ENCODE measurements around the gene PRX. TPM values are rescaled to one million over a fixed set of nuclear protein-coding genes. Genes with fewer than 3 reads are reported as not detected.

Gene PRX
- total and polyA plus RNA-seq, 2 of the 4 experiments (the other 2 are of a cell fraction) = 0.90 to 1.7 TPM

DNA sequence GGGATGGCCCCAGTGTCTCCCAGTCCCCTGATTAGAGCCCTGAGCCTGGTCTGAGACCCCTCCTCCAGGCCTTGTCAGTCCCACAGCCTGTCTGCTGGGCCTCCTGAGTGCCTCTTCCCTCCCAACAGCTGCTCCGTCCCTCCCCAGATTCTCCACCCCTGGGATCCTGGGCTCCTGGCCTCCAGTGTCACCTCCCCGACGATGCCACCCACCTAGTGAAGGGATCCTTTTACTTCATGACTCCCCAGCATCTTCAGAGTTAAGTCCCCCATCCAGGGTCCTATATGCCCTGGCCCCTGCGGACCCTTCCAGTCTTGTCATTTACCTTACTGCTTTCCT, 4.4 kb upstream of the PRX start:
- ChIA-PET POLR2A (ENCODE audit: unreplicated experiment) (interaction anchor here (1.3 kb wide), 1 partner anchor 9 kb away, joined by 4 read pairs; no protein-coding TSS in a partner anchor), CTCF (interaction anchor here (0.6 kb wide), 1 partner anchor 277 kb away, joined by 4 read pairs; no protein-coding TSS in a partner anchor)
- Histone ChIP-seq H3K4me3 (ENCODE audit: insufficient read depth, low read depth, low read length) (no peak overlapping the region), H3K9ac (ENCODE audit: low read depth, low read length) (no peak overlapping the region), H3K18ac (ENCODE audit: low read depth, low read length) (no peak overlapping the region), H2BK15ac (ENCODE audit: low read depth, low read length) (peak overlapping the region; percentile 46; the same call in 2 of the 3 replicates), H3K79me1 (ENCODE audit: low read depth in 1 of 2, low read length in 2 of 2) (peaks cover 0 to 16% of the 10 kb centered on the region in 2 experiments; a peak in 1 of 4 replicates), H3K27ac (ENCODE audit: insufficient read depth, low read length) (no peak overlapping the region; the same call in 1 of the 2 replicates), H2AK5ac (ENCODE audit: low read depth, low read length) (peak overlapping the region; percentile 81), H3K56ac (ENCODE audit: extremely low read depth, insufficient read depth, low read length) (no peak overlapping the region), H3K27me3 (ENCODE audit: control insufficient read depth, insufficient read depth, low read length) (no peaks in the 10 kb centered on the region), H4K5ac (ENCODE audit: low read depth, low read length) (peak overlapping the region; percentile 9; the same call in 1 of the 2 replicates), H4K20me1 (ENCODE audit: insufficient read depth, low read length) (no peaks in the 10 kb centered on the region), H3K14ac (replicated peaks; ENCODE audit: low read depth, low read length) (peak overlapping the region; percentile 26), H4K91ac (ENCODE audit: insufficient read depth, low read depth, low read length) (peak overlapping the region; percentile 81), H3K9me1 (ENCODE audit: insufficient read depth, low read length) (peaks cover 9% of the 10 kb centered on the region), H3K23ac (ENCODE audit: low read depth, low read length) (no peak overlapping the region), H3K9me3 (ENCODE audit: control insufficient read depth, insufficient read depth, low read length) (no peaks in the 10 kb centered on the region), H4K8ac (ENCODE audit: low read depth in 2 of 2, low read length in 2 of 2) (peak overlapping the region; percentile 50 to 90; a peak in 3 of 4 replicates), H3K36me3 (ENCODE audit: control insufficient read depth, insufficient read depth, low read length) (peaks cover 5% of the 10 kb centered on the region), H2BK5ac (ENCODE audit: low read depth, low read length, poor library complexity, severe bottlenecking) (peak overlapping the region; percentile 53), H3K4me2 (ENCODE audit: low read depth, low read length) (no peak overlapping the region), H2AFZ (replicated peaks; ENCODE audit: low read length, poor library complexity) (peak overlapping the region; percentile 94), H2AK9ac (replicated peaks; ENCODE audit: low read depth, low read length, poor library complexity) (peak overlapping the region; percentile 85), H3K4ac (ENCODE audit: low read depth, low read length) (peak overlapping the region; percentile 66), H2BK20ac (ENCODE audit: low read depth, low read length) (peak overlapping the region; percentile 18; the same call in 1 of the 2 replicates), H2BK120ac (ENCODE audit: low read depth, low read length) (peak overlapping the region; percentile 58), H3K4me1 (ENCODE audit: control insufficient read depth, insufficient read depth, low read length) (peaks cover 8% of the 10 kb centered on the region)
- no peak for TF ChIP-seq MAFK (IDR thresholded peaks at IDR 0.05; ENCODE audit: low read depth, low read length)
- no peak for TF ChIP-seq BHLHE40 (IDR thresholded peaks at IDR 0.05; ENCODE audit: low read depth, low read length)
- no peak for TF ChIP-seq SMC3 (IDR thresholded peaks at IDR 0.05; ENCODE audit: low read depth, low read length)
- TF ChIP-seq, protein P1, sequence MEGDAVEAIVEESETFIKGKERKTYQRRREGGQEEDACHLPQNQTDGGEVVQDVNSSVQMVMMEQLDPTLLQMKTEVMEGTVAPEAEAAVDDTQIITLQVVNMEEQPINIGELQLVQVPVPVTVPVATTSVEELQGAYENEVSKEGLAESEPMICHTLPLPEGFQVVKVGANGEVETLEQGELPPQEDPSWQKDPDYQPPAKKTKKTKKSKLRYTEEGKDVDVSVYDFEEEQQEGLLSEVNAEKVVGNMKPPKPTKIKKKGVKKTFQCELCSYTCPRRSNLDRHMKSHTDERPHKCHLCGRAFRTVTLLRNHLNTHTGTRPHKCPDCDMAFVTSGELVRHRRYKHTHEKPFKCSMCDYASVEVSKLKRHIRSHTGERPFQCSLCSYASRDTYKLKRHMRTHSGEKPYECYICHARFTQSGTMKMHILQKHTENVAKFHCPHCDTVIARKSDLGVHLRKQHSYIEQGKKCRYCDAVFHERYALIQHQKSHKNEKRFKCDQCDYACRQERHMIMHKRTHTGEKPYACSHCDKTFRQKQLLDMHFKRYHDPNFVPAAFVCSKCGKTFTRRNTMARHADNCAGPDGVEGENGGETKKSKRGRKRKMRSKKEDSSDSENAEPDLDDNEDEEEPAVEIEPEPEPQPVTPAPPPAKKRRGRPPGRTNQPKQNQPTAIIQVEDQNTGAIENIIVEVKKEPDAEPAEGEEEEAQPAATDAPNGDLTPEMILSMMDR (conservative IDR thresholded peaks at IDR 0.05; ENCODE audit: low read depth, low read length) = no peak
- TF ChIP-seq CHD1 (IDR thresholded peaks at IDR 0.05; ENCODE audit: low read depth, low read length) = no peak
- TF ChIP-seq NFE2L2 (IDR thresholded peaks at IDR 0.05; ENCODE audit: low read depth, low read length) = no peak
- TF ChIP-seq FOS (IDR thresholded peaks at IDR 0.05; ENCODE audit: low read depth, low read length) = no peak
- TF ChIP-seq POLR2A (IDR thresholded peaks at IDR 0.05; ENCODE audit: low read depth, low read length) = no peak
- TF ChIP-seq MAZ (IDR thresholded peaks at IDR 0.05; ENCODE audit: borderline replicate concordance, low read depth, low read length) = no peak
- no peak for TF ChIP-seq RCOR1 (IDR thresholded peaks at IDR 0.05; ENCODE audit: insufficient replicate concordance, low read length)
- TF ChIP-seq MXI1 (IDR thresholded peaks at IDR 0.05; ENCODE audit: borderline replicate concordance, low read depth, low read length) = no peak
- no peak for TF ChIP-seq RAD21 (IDR thresholded peaks at IDR 0.05; ENCODE audit: low read length)
- TF ChIP-seq RFX5 (IDR thresholded peaks at IDR 0.05; ENCODE audit: low read depth, low read length) = no peak
- no peak for TF ChIP-seq CEBPB (IDR thresholded peaks at IDR 0.05; ENCODE audit: low read depth, low read length)
- dilution Hi-C loops (cut with HindIII; ENCODE audit: low sequenced_read_pairs, unreplicated experiment) (no loop called here), intact Hi-C loops (cut with micrococcal nuclease) (no loop called here), in situ Hi-C loops (cut with MboI; ENCODE audit: low sequenced_read_pairs) (no loop called here)
- no TSS peak for BruUV-seq (replicated peaks)
- ATAC-seq (ENCODE audit: low read depth) (no peak), DNase-seq (no peak)
- 92% methylated on average over 2 of the region's 4 CpGs; no CpG with 5 or more reads in 1 of the 2 experiments for WGBS, 2 experiments (ENCODE audit: extremely low coverage in 2 of 2, insufficient read length in 1 of 2)
